22Rv1 (cell line): Measurements from ENCODE around the gene SCNN1B.

Source experiments
- H3K27ac ChIP-seq: fragments of 450-650 bp; 2 replicates; pipeline ENCODE4 v1.5.1; 2017
- CTCF ChIP-seq: fragments of 450-650 bp; IDR thresholded peaks from 2 replicates; pipeline ENCODE4 v1.5.1; 2017; ENCODE audit warnings: mild to moderate bottlenecking
- ZFX ChIP-seq: fragments of 450-650 bp; IDR thresholded peaks from 2 replicates; pipeline ENCODE4 v1.6.1; 2017; ENCODE audit warnings: antibody characterized with exemption, borderline replicate concordance

SCNN1B gene

GRCh38 chr16:23428351-23428750 lies 126.2 kb downstream of the SCNN1B start:
- no peak for TF ChIP-seq CTCF
- TF ChIP-seq ZFX, result no peak
- H3K27ac ChIP-seq, result no peak overlapping the region
